Measurements from ENCODE around the gene CALML6.

CALML6 gene

DNA sequence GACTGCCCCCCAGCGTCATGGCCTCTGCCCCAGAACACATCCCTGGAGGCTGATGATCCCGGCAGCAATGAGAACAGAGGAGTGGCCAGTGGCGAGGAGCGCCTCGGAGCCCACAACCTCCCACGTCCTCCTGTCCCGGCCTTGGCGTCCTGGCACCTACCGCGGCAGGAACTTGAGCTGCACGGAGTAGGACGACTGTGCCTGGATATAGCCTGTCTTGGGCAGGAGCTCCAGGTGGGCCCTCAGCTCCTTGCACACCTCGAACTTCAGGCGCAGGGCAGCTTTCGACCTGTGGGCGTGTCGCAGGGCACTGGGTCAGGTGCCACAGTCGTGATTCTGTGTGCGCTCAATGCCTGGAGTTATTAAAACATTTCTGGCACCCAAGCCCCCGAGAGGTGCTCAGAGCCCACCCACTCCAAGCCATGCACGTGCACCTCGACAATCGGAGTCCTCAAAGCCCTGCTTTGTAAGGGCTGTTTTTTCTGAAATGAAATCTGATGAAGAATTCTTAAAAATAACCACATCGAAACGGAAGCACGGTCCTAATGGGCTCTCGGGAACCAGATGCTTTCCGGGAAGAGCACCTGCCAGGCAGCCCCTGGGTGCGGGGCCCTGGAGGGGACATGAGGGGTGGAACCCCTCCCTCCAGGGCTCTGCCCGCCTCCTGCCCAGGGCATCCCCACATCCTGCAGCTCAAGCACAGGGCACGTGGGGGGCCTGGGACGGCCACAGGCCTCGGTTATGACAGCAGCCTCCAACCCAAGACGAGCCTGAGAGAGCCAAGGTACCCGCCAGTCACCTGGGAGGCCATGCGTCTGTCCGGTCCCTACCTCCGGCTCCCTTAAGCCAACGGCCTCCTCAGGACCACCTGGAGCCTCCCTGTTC is 27.1 kb downstream of the CALML6 start:
- no peak for TF ChIP-seq EZH2phosphoT487 (conservative IDR thresholded peaks at IDR 0.05; ENCODE audit: low read length)
- TF ChIP-seq, protein P1, sequence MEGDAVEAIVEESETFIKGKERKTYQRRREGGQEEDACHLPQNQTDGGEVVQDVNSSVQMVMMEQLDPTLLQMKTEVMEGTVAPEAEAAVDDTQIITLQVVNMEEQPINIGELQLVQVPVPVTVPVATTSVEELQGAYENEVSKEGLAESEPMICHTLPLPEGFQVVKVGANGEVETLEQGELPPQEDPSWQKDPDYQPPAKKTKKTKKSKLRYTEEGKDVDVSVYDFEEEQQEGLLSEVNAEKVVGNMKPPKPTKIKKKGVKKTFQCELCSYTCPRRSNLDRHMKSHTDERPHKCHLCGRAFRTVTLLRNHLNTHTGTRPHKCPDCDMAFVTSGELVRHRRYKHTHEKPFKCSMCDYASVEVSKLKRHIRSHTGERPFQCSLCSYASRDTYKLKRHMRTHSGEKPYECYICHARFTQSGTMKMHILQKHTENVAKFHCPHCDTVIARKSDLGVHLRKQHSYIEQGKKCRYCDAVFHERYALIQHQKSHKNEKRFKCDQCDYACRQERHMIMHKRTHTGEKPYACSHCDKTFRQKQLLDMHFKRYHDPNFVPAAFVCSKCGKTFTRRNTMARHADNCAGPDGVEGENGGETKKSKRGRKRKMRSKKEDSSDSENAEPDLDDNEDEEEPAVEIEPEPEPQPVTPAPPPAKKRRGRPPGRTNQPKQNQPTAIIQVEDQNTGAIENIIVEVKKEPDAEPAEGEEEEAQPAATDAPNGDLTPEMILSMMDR (IDR thresholded peaks at IDR 0.05; ENCODE audit: insufficient read depth, low read length, poor library complexity, severe bottlenecking): no peak
- Histone ChIP-seq H3K27ac (ENCODE audit: low read depth, low read length) (no peak overlapping the region), H3K4me2 (ENCODE audit: low read depth, low read length, poor library complexity, severe bottlenecking) (no peak overlapping the region), H3K36me3 (ENCODE audit: low read length) (no peaks in the 10 kb centered on the region), H3K4me3 (ENCODE audit: insufficient read depth, low read length, poor library complexity, severe bottlenecking) (no peak overlapping the region), H3K79me2 (ENCODE audit: insufficient read depth, low read length) (no peaks in the 10 kb centered on the region), H3K9me3 (ENCODE audit: insufficient read depth, low read length) (no peaks in the 10 kb centered on the region), H2AFZ (ENCODE audit: low read depth, low read length, severe bottlenecking) (no peak overlapping the region), H3F3A (ENCODE audit: insufficient read depth) (no peaks in the 10 kb centered on the region), H3K9me2 (replicated peaks; ENCODE audit: insufficient read depth, low read length) (no peaks in the 10 kb centered on the region), H3K9ac (ENCODE audit: low read length) (no peak overlapping the region), H4K20me1 (ENCODE audit: low read depth, low read length) (no peaks in the 10 kb centered on the region), H3K27me3 (ENCODE audit: low read length) (no peaks in the 10 kb centered on the region)

DNA sequence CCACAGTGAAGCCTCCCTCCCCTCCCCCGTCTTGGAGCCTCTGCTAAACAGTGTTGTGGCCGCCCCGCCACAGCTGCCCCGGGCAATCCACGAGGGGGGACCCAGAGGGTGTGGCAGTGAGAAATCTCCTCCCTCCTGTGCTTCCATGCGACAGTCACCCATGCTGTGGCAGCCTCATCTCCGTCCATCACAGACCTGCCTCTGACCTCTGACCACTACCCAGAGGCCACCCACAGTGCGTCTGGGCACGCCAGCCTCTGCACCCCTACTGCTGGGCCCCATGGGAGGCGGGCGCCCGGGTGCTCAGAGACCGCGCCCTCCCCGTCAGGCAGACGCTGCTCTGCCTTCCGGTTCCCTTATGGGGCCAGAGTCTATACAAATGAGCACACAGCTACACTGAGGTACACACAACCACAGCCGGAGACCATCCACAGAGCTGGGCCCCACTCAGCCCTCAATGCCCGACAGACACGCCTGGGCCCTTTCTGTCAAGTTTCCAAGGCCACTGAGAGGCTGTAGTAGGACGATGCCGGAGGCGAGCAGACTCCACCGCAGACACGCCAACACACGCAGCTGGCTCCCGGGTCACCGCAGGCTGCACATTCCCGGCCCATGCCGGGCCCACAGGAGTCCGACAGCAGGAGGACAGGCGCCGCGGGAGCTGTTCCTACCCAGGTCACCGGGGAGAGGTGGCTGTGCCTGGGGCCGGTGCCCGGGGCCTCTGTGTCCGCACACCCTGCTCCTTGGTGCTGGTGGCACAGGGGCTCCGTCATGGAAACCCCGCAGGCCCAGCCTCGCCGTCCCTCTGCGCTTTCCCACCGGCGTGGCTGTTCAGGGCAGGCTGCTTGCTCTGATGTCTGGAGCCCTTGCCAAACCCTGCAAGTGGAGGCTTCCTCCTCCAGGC is 27.9 kb downstream of the CALML6 start:
- no peak overlapping the region for H3K27ac ChIP-seq (ENCODE audit: low read depth, low read length)
- no peaks in the 10 kb centered on the region for H3K9me2 ChIP-seq (replicated peaks; ENCODE audit: insufficient read depth, low read length)
- no peaks in the 10 kb centered on the region for H3F3A ChIP-seq (ENCODE audit: insufficient read depth)
- TF ChIP-seq, protein P1 (IDR thresholded peaks at IDR 0.05; ENCODE audit: insufficient read depth, low read length, poor library complexity, severe bottlenecking): no peak
- no peak for TF ChIP-seq EZH2phosphoT487 (conservative IDR thresholded peaks at IDR 0.05; ENCODE audit: low read length)
- no peak overlapping the region for H3K9ac ChIP-seq (ENCODE audit: low read length)
- no peaks in the 10 kb centered on the region for H3K36me3 ChIP-seq (ENCODE audit: low read length)
- no peaks in the 10 kb centered on the region for H4K20me1 ChIP-seq (ENCODE audit: low read depth, low read length)
- H3K9me3 ChIP-seq (ENCODE audit: insufficient read depth, low read length): no peaks in the 10 kb centered on the region
- H2AFZ ChIP-seq (ENCODE audit: low read depth, low read length, severe bottlenecking): no peak overlapping the region
- H3K4me2 ChIP-seq (ENCODE audit: low read depth, low read length, poor library complexity, severe bottlenecking): no peak overlapping the region
- H3K27me3 ChIP-seq (ENCODE audit: low read length): no peaks in the 10 kb centered on the region
- no peaks in the 10 kb centered on the region for H3K79me2 ChIP-seq (ENCODE audit: insufficient read depth, low read length)
- no peak overlapping the region for H3K4me3 ChIP-seq (ENCODE audit: insufficient read depth, low read length, poor library complexity, severe bottlenecking)

DNA sequence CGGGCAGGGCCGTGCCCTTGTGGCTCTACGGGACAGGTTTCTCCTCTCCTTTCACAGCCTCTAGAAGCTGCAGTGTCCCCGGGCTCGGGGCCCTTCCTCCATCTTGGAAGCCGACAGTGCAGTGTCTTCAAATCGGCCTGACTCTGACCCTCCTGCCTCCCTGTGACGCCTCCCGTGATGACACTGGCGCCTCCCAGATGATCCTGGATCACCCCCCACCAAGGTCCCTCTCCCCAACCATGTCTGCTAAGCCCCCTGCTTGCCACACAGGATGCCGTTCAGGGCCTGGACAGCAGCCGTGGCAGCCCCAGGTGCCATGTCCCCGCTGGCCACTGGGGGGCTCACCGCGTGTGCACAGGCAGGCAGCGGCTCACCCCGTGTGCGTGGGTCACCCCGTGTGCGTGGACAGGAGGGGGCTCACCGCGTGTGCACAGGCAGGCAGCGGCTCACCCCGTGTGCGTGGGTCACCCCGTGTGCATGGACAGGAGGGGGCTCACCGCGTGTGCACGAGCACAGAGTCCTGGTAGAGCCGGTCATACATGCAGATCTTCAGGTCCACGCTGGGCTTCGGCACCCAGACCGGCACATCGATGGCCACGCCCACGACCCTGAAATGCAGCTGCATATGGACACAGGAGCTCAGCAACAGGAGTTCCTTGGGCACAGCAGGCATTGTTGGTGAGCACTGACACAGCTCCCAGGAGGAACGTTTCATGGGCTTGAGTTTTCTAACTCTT is 28.9 kb downstream of the CALML6 start:
- Histone ChIP-seq H2AFZ (ENCODE audit: low read depth, low read length, severe bottlenecking) (no peak overlapping the region), H4K20me1 (ENCODE audit: low read depth, low read length) (no peaks in the 10 kb centered on the region), H3K36me3 (ENCODE audit: low read length) (no peaks in the 10 kb centered on the region), H3F3A (ENCODE audit: insufficient read depth) (no peaks in the 10 kb centered on the region), H3K9me3 (ENCODE audit: insufficient read depth, low read length) (no peaks in the 10 kb centered on the region), H3K27ac (ENCODE audit: low read depth, low read length) (no peak overlapping the region), H3K79me2 (ENCODE audit: insufficient read depth, low read length) (no peaks in the 10 kb centered on the region), H3K4me3 (ENCODE audit: insufficient read depth, low read length, poor library complexity, severe bottlenecking) (no peak overlapping the region), H3K4me2 (ENCODE audit: low read depth, low read length, poor library complexity, severe bottlenecking) (no peak overlapping the region), H3K9me2 (replicated peaks; ENCODE audit: insufficient read depth, low read length) (no peaks in the 10 kb centered on the region), H3K27me3 (ENCODE audit: low read length) (no peaks in the 10 kb centered on the region), H3K9ac (ENCODE audit: low read length) (no peak overlapping the region)
- TF ChIP-seq EZH2phosphoT487 (conservative IDR thresholded peaks at IDR 0.05; ENCODE audit: low read length): no peak
- TF ChIP-seq, protein P1 (IDR thresholded peaks at IDR 0.05; ENCODE audit: insufficient read depth, low read length, poor library complexity, severe bottlenecking): peak; percentile 73
